ENCODE results near the gene ZSWIM8. TPM values are rescaled to one million over a fixed set of nuclear protein-coding genes. Genes with fewer than 3 reads are reported as not detected.
A peak's percentile ranks its signal among the peaks of the same experiment; 100 is the strongest.

Gene ZSWIM8
- total RNA-seq, 2 experiments from 2014 or later = 93.4 to 95.2 TPM

- POLR2A ChIA-PET = no interaction called here
- Mint-ChIP-seq H3K4me1 (no peaks in the 10 kb centered on the region), H3K27me3 (no peaks in the 10 kb centered on the region), H3K27ac (no peak overlapping the region), H3K9me3 (no peaks in the 10 kb centered on the region), H3K4me3 (no peak overlapping the region), H3K36me3 (peaks cover 10% of the 10 kb centered on the region)
- no peak for DNase-seq
- no peak for ATAC-seq (ENCODE audit: low read depth)
These were observed 51.7 kb downstream of the ZSWIM8 start for GRCh38 chr10:73837072-73837471.

DNA sequence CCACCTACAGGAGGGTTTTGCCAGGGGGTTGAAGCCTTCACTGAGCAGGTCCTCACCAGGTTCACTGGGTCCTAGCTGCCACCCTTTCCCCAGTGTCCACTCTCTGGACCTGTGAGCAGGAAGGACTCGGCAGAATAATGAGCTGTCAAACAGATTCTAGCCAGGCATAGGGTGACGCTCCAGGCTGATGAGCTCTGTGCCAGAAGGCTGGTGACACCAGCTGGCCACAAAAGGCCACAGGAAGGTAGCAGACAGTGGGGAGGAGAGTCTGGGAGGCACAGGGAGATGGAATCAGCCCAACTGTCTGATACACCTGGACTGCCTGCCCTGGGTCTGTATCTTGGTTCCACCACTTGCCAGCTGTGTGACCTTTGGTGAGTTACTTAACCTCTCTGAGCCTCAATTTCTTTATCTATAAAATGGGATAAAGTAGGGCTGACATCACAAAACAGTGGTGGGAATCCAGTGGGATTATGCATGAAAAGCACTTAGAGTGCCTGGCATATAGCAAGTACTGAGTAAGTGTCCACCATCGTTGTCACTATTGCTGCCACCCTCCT, 52.7 kb downstream of the ZSWIM8 start:
- peaks cover 12% of the 10 kb centered on the region for H3K36me3 Mint-ChIP-seq
- no peaks in the 10 kb centered on the region for H3K27me3 Mint-ChIP-seq
- H3K4me3 Mint-ChIP-seq = no peak overlapping the region
- no peaks in the 10 kb centered on the region for H3K4me1 Mint-ChIP-seq
- H3K9me3 Mint-ChIP-seq = no peaks in the 10 kb centered on the region
- POLR2A ChIA-PET = no interaction called here
- ATAC-seq (ENCODE audit: low read depth) (no peak), DNase-seq (no peak)
- no peak overlapping the region for H3K27ac Mint-ChIP-seq

DNA sequence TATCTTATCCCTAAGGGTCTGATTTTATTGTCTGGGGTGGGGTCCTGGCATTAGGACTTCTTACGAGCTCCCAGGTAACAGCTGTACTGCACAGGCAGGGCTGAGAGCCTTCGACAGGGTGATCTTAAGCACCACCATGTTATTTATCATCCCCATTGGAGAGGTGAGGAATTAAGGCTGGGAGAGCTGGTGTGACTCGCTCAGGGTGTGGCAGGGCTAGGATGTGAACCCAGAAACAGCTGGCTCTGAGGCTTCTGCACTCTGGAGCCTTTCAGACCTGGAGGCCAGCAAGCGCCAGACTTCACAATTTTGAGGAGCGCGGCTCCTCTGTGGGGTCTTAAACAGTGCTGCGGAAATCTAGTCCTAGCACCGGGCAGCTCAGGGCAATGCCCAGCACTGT, 53.4 kb downstream of the ZSWIM8 start:
- DNase-seq = no peak
- Mint-ChIP-seq H3K4me1 (no peaks in the 10 kb centered on the region), H3K4me3 (no peak overlapping the region), H3K36me3 (peaks cover 15% of the 10 kb centered on the region), H3K27me3 (no peaks in the 10 kb centered on the region), H3K27ac (no peak overlapping the region), H3K9me3 (no peaks in the 10 kb centered on the region)
- POLR2A ChIA-PET = no interaction called here
- no peak for ATAC-seq (ENCODE audit: low read depth)

GRCh38 chr10:73839276-73839966, 54.0 kb downstream of the ZSWIM8 start:
- Mint-ChIP-seq H3K36me3 (peaks cover 15% of the 10 kb centered on the region), H3K27me3 (no peaks in the 10 kb centered on the region)

GRCh38 chr10:73840056-73840402, 54.6 kb downstream of the ZSWIM8 start:
- no peak overlapping the region for H3K27ac Mint-ChIP-seq
- POLR2A ChIA-PET = no interaction called here
- ATAC-seq (ENCODE audit: low read depth) = no peak

More at GRCh38 chr10:73839276-73839966, 54.0 kb downstream of the ZSWIM8 start:
- ATAC-seq (ENCODE audit: low read depth) (no peak), DNase-seq (no peak)
- no peaks in the 10 kb centered on the region for H3K4me1 Mint-ChIP-seq
- POLR2A ChIA-PET = no interaction called here
- no peak overlapping the region for H3K27ac Mint-ChIP-seq
- no peaks in the 10 kb centered on the region for H3K9me3 Mint-ChIP-seq
- H3K4me3 Mint-ChIP-seq = no peak overlapping the region

DNA sequence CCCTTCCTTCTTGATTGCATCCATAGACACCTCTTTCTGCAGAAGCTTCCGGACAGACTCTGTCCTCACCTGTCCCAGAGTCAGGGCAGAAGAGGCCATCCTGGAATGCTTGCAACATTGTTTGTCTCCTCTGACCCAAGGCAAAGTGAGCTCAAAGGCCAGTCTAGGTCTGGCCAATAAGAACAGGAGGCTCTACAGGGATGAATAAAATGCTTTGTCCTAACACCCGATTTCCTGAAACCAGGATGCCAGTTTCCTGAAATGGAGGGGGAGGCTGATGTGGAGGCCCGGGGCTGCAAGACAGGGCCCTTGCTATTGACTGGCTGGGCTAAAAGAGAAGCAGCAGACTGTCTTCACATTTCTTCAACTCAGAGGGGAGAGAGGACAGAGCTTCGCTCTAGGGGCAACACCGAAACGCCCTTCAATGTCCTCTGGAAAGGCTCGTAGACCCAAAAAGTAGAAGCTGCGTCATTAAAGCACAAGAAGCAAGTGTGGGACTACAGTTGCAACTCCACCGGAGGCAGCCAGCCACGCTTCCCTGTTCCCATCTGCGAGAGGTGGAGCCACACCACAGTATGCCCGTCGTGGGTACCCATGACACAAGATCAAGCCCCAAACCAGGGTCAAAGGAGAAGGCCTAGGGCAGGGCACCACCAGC, 55.1 kb downstream of the ZSWIM8 start:
- no peaks in the 10 kb centered on the region for H3K4me1 Mint-ChIP-seq
- no peak overlapping the region for H3K27ac Mint-ChIP-seq
- POLR2A ChIA-PET = no interaction called here
- no peaks in the 10 kb centered on the region for H3K9me3 Mint-ChIP-seq
- peaks cover 11% of the 10 kb centered on the region for H3K36me3 Mint-ChIP-seq
- no peaks in the 10 kb centered on the region for H3K27me3 Mint-ChIP-seq
- no peak overlapping the region for H3K4me3 Mint-ChIP-seq
- ATAC-seq (ENCODE audit: low read depth) = no peak
- no peak for DNase-seq

More at GRCh38 chr10:73840056-73840402, 54.6 kb downstream of the ZSWIM8 start:
- Mint-ChIP-seq H3K36me3 (peaks cover 11% of the 10 kb centered on the region), H3K4me1 (no peaks in the 10 kb centered on the region), H3K27me3 (no peaks in the 10 kb centered on the region), H3K4me3 (no peak overlapping the region), H3K9me3 (no peaks in the 10 kb centered on the region)
- DNase-seq = no peak

- Mint-ChIP-seq H3K27me3 (no peaks in the 10 kb centered on the region), H3K9me3 (no peaks in the 10 kb centered on the region), H3K4me3 (no peak overlapping the region), H3K27ac (no peak overlapping the region), H3K36me3 (peaks cover 13% of the 10 kb centered on the region), H3K4me1 (no peaks in the 10 kb centered on the region)
- ATAC-seq (ENCODE audit: low read depth) (no peak), DNase-seq (no peak)
- POLR2A ChIA-PET = no interaction called here
These were observed 55.6 kb downstream of the ZSWIM8 start for GRCh38 chr10:73841061-73841421.

DNA sequence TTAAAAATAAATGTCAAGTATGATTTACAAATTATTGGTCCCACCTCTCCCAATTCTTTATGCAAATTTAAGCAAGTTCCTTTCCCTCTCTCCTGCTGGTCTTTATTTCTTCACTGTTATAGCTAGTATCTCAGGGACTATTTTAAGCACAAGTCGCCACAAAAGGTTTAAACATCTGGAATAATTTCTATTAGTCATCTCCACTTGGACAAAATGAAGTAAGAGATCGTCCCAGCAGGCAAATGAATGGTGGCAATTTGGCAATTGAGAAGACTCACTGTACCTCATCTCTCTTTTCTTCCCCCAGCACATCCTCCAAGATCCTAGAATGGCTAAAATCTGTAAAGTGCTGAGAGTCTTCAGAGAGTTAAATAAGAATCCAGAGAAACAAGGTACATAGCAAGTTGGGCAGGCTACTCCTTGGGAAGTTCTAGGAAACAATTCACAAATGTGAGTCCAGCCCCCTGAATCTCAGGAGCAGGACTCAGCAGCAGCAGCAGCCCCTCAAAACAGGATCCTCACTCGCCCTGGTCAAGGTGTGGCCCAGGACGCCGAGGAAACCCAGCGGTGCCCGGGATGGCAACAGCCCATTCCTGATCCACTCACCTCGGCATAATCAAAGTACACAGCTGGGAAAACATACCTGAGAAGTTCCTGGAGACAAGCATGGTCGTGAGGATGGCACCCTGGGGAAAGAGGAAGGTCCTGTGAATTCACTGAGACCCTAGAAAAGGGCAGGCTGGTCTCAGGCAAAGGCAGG, 56.3 kb downstream of the ZSWIM8 start:
- no peaks in the 10 kb centered on the region for H3K4me1 Mint-ChIP-seq
- POLR2A ChIA-PET = no interaction called here
- H3K27ac Mint-ChIP-seq = peak overlapping the region; percentile 28
- H3K9me3 Mint-ChIP-seq = no peaks in the 10 kb centered on the region
- peaks cover 16% of the 10 kb centered on the region for H3K36me3 Mint-ChIP-seq
- ATAC-seq (ENCODE audit: low read depth) (no peak), DNase-seq (no peak)
- no peaks in the 10 kb centered on the region for H3K27me3 Mint-ChIP-seq
- H3K4me3 Mint-ChIP-seq = no peak overlapping the region

- DNase-seq (no peak), ATAC-seq (ENCODE audit: low read depth) (no peak)
- Mint-ChIP-seq H3K27ac (no peak overlapping the region), H3K4me3 (no peak overlapping the region), H3K9me3 (no peaks in the 10 kb centered on the region), H3K27me3 (no peaks in the 10 kb centered on the region), H3K4me1 (no peaks in the 10 kb centered on the region), H3K36me3 (peaks cover 21% of the 10 kb centered on the region)
- POLR2A ChIA-PET = no interaction called here
These were observed 56.9 kb downstream of the ZSWIM8 start for GRCh38 chr10:73842349-73842748.

DNA sequence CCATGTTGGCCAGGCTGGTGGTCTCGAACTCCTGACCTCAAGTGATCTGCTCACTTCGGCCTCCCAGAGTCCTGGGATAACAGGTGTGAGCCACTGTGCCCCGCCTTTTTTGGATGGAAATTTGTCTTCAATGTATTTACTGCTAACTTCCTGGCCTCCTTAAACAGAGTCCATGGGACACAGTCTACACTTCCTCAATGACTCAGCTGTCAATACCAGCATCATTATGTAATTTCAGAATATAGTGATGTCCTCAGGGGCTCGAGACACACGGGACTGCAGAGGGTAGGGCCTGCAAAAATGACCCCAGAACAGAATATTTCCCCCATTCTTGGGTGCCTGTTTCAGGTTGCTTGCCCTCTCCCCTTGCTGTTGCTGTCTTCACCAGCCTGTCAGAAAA, 57.9 kb downstream of the ZSWIM8 start:
- H3K4me3 Mint-ChIP-seq = no peak overlapping the region
- peaks cover 26% of the 10 kb centered on the region for H3K36me3 Mint-ChIP-seq
- H3K4me1 Mint-ChIP-seq = no peaks in the 10 kb centered on the region
- POLR2A ChIA-PET = interaction anchor here (0.6 kb wide), 1 partner anchor 8 kb away, joined by 3 read pairs; no protein-coding TSS in a partner anchor
- H3K9me3 Mint-ChIP-seq = no peaks in the 10 kb centered on the region
- no peaks in the 10 kb centered on the region for H3K27me3 Mint-ChIP-seq
- no peak overlapping the region for H3K27ac Mint-ChIP-seq
- ATAC-seq (ENCODE audit: low read depth) (no peak), DNase-seq (no peak)

DNA sequence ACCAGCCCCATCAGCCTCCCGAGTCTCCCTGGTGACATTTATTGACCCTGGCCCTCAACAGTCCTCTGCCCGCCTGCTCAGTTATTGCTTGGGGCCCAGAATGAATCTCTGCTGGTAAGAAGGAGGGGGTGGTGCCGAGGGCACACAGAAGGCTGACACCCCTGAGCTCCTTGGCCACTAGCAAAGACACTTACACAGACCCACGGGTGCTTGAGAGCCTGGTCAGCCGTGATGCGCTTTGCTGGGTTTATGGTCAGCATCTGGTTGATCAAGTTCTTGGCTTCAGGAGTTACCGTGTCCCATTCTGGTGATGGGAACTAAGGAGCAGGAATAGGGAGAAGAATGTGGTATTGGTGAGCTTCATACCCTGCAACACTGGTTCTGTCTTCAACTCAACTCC, 61.6 kb downstream of the ZSWIM8 start:
- H3K4me1 Mint-ChIP-seq = peaks cover 13% of the 10 kb centered on the region
- H3K27ac Mint-ChIP-seq = no peak overlapping the region
- H3K9me3 Mint-ChIP-seq = no peaks in the 10 kb centered on the region
- no peak overlapping the region for H3K4me3 Mint-ChIP-seq
- no peaks in the 10 kb centered on the region for H3K27me3 Mint-ChIP-seq
- no peak for DNase-seq
- POLR2A ChIA-PET = interaction anchor here (1.4 to 1.7 kb wide), 2 partner anchors 29 to 33 kb away, joined by 4 to 8 read pairs; no protein-coding TSS in a partner anchor
- no peak for ATAC-seq (ENCODE audit: low read depth)
- peaks cover 28% of the 10 kb centered on the region for H3K36me3 Mint-ChIP-seq

- DNase-seq = peak; percentile 95
- H3K36me3 Mint-ChIP-seq = peaks cover 26% of the 10 kb centered on the region
- ATAC-seq (ENCODE audit: low read depth) = peak; percentile 98
- peaks cover 15% of the 10 kb centered on the region for H3K4me1 Mint-ChIP-seq
- H3K4me3 Mint-ChIP-seq = peak overlapping the region; percentile 47
- POLR2A ChIA-PET = interaction anchor here (0.5 to 3.4 kb wide), 8 partner anchors 11 to 1377 kb away, joined by 3 to 20 read pairs (median 4); partner anchors contain the start of gene CAMK2G
- H3K27me3 Mint-ChIP-seq = no peaks in the 10 kb centered on the region
- H3K9me3 Mint-ChIP-seq = no peaks in the 10 kb centered on the region
- H3K27ac Mint-ChIP-seq = peak overlapping the region; percentile 50
These were observed 63.5 kb downstream of the ZSWIM8 start for GRCh38 chr10:73848821-73849489.

- Mint-ChIP-seq H3K4me1 (peaks cover 22% of the 10 kb centered on the region), H3K36me3 (peaks cover 32% of the 10 kb centered on the region), H3K4me3 (no peak overlapping the region), H3K27ac (no peak overlapping the region), H3K27me3 (no peaks in the 10 kb centered on the region), H3K9me3 (no peaks in the 10 kb centered on the region)
- DNase-seq (no peak), ATAC-seq (ENCODE audit: low read depth) (no peak)
- POLR2A ChIA-PET = interaction anchor here (1.0 to 3.4 kb wide), 4 partner anchors 15 to 69 kb away, joined by 3 to 20 read pairs (median 10); partner anchors contain the start of gene CAMK2G
These were observed 64.8 kb downstream of the ZSWIM8 start for GRCh38 chr10:73850211-73850610.
